Measurements from ENCODE around the gene GRID1. TPM values are rescaled to one million over a fixed set of nuclear protein-coding genes. Genes with fewer than 3 reads are reported as not detected.

GRID1 gene
- total RNA-seq, result 1 to 10 TPM; 4.4 to 5.6 TPM
- long read RNA-seq, donor 1, partial matches to known transcripts, result 0 of 3 reads
- long read RNA-seq, donor 1, other reads (novel, unspliced or antisense), result 3 of 3 reads
- long read RNA-seq, donor 2, partial matches to known transcripts, result 0 of 2 reads
- long read RNA-seq, donor 2, other reads (novel, unspliced or antisense), result 2 of 2 reads

- intact Hi-C loops (cut with DNase I), result no loop called here
- DNase-seq (ENCODE audit: low spot score), result peak; percentile 54
Measured at GRCh38 chr10:86366033-86366901, at the start of gene GRID1. Gene GRID1 (minus strand): TSS chr10:86366795.

- no peak for DNase-seq (ENCODE audit: low spot score)
- intact Hi-C loops (cut with DNase I), result no loop called here
Measured at GRCh38 chr10:86415583-86415982, 49.0 kb upstream of the GRID1 start.

- intact Hi-C loops (cut with DNase I), result no loop called here
Measured at GRCh38 chr10:86415116-86415515, 48.5 kb upstream of the GRID1 start.

GRCh38 chr10:86413046-86413728 lies 46.6 kb upstream of the GRID1 start:
- DNase-seq (ENCODE audit: low spot score), result no peak

More at GRCh38 chr10:86415116-86415515, 48.5 kb upstream of the GRID1 start:
- DNase-seq (ENCODE audit: low spot score), result no peak

GRCh38 chr10:86411852-86412560 lies 45.4 kb upstream of the GRID1 start:
- DNase-seq (ENCODE audit: low spot score), result no peak
- intact Hi-C loops (cut with DNase I), result no loop called here

More at GRCh38 chr10:86413046-86413728, 46.6 kb upstream of the GRID1 start:
- intact Hi-C loops (cut with DNase I), result no loop called here

GRCh38 chr10:86411281-86411841 lies 44.8 kb upstream of the GRID1 start:
- intact Hi-C loops (cut with DNase I), result no loop called here
- DNase-seq (ENCODE audit: low spot score), result no peak

GRCh38 chr10:86410542-86411124 lies 44.0 kb upstream of the GRID1 start:
- intact Hi-C loops (cut with DNase I), result no loop called here

GRCh38 chr10:86409183-86409582 lies 42.6 kb upstream of the GRID1 start:
- DNase-seq (ENCODE audit: low spot score), result no peak
- intact Hi-C loops (cut with DNase I), result no loop called here

More at GRCh38 chr10:86410542-86411124, 44.0 kb upstream of the GRID1 start:
- no peak for DNase-seq (ENCODE audit: low spot score)

- intact Hi-C loops (cut with DNase I), result loop anchor here in 1 of 2 donors (5.0 kb wide), 1 partner anchor 184 kb away; no protein-coding TSS in a partner anchor
Measured at GRCh38 chr10:86403183-86403797, 36.7 kb upstream of the GRID1 start.

GRCh38 chr10:86402283-86402941 lies 35.8 kb upstream of the GRID1 start:
- DNase-seq (ENCODE audit: low spot score), result no peak
- intact Hi-C loops (cut with DNase I), result loop anchor here in 1 of 2 donors (5.0 kb wide), 1 partner anchor 185 kb away; no protein-coding TSS in a partner anchor

More at GRCh38 chr10:86403183-86403797, 36.7 kb upstream of the GRID1 start:
- DNase-seq (ENCODE audit: low spot score), result no peak

- DNase-seq (ENCODE audit: low spot score), result no peak
- intact Hi-C loops (cut with DNase I), result loop anchor here in 1 of 2 donors (5.0 kb wide), 1 partner anchor 186 kb away; no protein-coding TSS in a partner anchor
Measured at GRCh38 chr10:86401588-86402282, 35.1 kb upstream of the GRID1 start.

- intact Hi-C loops (cut with DNase I), result loop anchor here in 1 of 2 donors (5.0 kb wide), 1 partner anchor 186 kb away; no protein-coding TSS in a partner anchor
- DNase-seq (ENCODE audit: low spot score), result peak; percentile 90
Measured at GRCh38 chr10:86400705-86401587, 34.4 kb upstream of the GRID1 start.

GRCh38 chr10:86399879-86400704 lies 33.5 kb upstream of the GRID1 start:
- DNase-seq (ENCODE audit: low spot score), result peak; percentile 99
- intact Hi-C loops (cut with DNase I), result loop anchor here (5.0 kb wide), 1 partner anchor 187 kb away; no protein-coding TSS in a partner anchor

- DNase-seq (ENCODE audit: low spot score), result no peak
- intact Hi-C loops (cut with DNase I), result loop anchor here in 1 of 2 donors (5.0 kb wide), 1 partner anchor 188 kb away; no protein-coding TSS in a partner anchor
Measured at GRCh38 chr10:86399514-86399878, 32.9 kb upstream of the GRID1 start.

- DNase-seq (ENCODE audit: low spot score), result no peak
- intact Hi-C loops (cut with DNase I), result loop anchor here in 1 of 2 donors (5.0 kb wide), 1 partner anchor 190 kb away; no protein-coding TSS in a partner anchor
Measured at GRCh38 chr10:86397120-86397519, 30.5 kb upstream of the GRID1 start.

Data from posterior vena cava (tissue), 2 donors.